Lung (tissue), 12 donors: ENCODE data around the gene HOTAIR. TPM values are rescaled to one million over a fixed set of nuclear protein-coding genes. Genes with fewer than 3 reads are reported as not detected.

Source experiments
- ATAC-seq: fragments of 200-7000 bp; cut with Tn5 transposase; one replicate; pipeline ENCODE4 v1.9.1; 2020; ENCODE audit warnings: moderate number of reproducible peaks; ENCODE audit not compliant: insufficient read depth, low FRiP score
- DNase-seq, 3 donors: peaks; one replicate each; pipeline ENCODE4 v3.0.0-alpha.2; 2013 to 2017
- H3K27ac ChIP-seq, 2 donors: one replicate each; pipeline ENCODE4 v1.5.1; 2013; ENCODE audit warnings: mild to moderate bottlenecking in 2 of 2, moderate library complexity in 2 of 2, control low read depth in 1 of 2, inconsistent platforms in 1 of 2, low read depth in 1 of 2, low read length in 1 of 2
- H3K27me3 ChIP-seq, 3 donors: one replicate each; pipeline ENCODE4 v1.5.1; 2013; ENCODE audit warnings: low read length in 2 of 3; ENCODE audit not compliant: control insufficient read depth in 3 of 3, insufficient read depth in 3 of 3
- H3K36me3 ChIP-seq, 4 donors: one replicate each; pipeline ENCODE4 v1.5.1; 2013; ENCODE audit warnings: low read length in 4 of 4, mild to moderate bottlenecking in 1 of 4, moderate library complexity in 1 of 4; ENCODE audit not compliant: control insufficient read depth in 4 of 4, insufficient read depth in 4 of 4
- H3K4me1 ChIP-seq, 5 donors: one replicate each; pipeline ENCODE4 v1.5.1; 2013; ENCODE audit warnings: low read length in 5 of 5, mild to moderate bottlenecking in 2 of 5, moderate library complexity in 1 of 5; ENCODE audit not compliant: control insufficient read depth in 5 of 5, insufficient read depth in 5 of 5
- H3K4me3 ChIP-seq: one replicate; pipeline ENCODE4 v1.5.1; 2013; ENCODE audit warnings: mild to moderate bottlenecking, control low read depth, moderate library complexity
- H3K9ac ChIP-seq, 2 donors: one replicate each; pipeline ENCODE4 v1.5.1; 2013; ENCODE audit warnings: low read length in 2 of 2, control low read depth in 1 of 2; ENCODE audit not compliant: insufficient read depth in 1 of 2
- H3K9me3 ChIP-seq, 4 donors: one replicate each; pipeline ENCODE4 v1.5.1; 2013; ENCODE audit warnings: low read length in 3 of 4, mild to moderate bottlenecking in 1 of 4, moderate library complexity in 1 of 4; ENCODE audit not compliant: control insufficient read depth in 4 of 4, insufficient read depth in 3 of 4
- WGBS, 2 donors: extraction: QIAGEN DNeasy Blood & Tissue Kit; methylation state at CpG; one replicate each; pipeline ENCODE4 v1.1.7; 2013; 5-methylcytosine and 5-hydroxymethylcytosine counted together
- polyA plus RNA-seq, 2 donors: library from polyadenylated mRNA; stranded (reverse); fragments of 200-250 nt; gene quantifications; one replicate each; pipeline ENCODE4 v1.2.1, GENCODE V29; 2013
- total RNA-seq, 2 donors: library from RNA; depleted of rRNA in 1 of 2; stranded (reverse); fragments of >200 nt in 1 of 2; gene quantifications; one replicate each; pipeline ENCODE4 v1.2.1, GENCODE V29; 2014 to 2021
- TF ChIP-seq, protein P1 (sequence below): IDR thresholded peaks from 2 replicates; pipeline ENCODE4 v1.5.1; 2012; ENCODE audit warnings: mild to moderate bottlenecking; ENCODE audit errors: control extremely low read depth, extremely low read depth
- donor health status: control.
- donor health status: control.
- donor health status: Bipolar disorder and iron deficiency.
- donor health status: healthy.
- donor health status: DM: yes; HTN: yes; CAD: no.

The HOTAIR gene
- total and polyA plus RNA-seq, 4 donors: 0.15 TPM; not detected in 3

DNA sequence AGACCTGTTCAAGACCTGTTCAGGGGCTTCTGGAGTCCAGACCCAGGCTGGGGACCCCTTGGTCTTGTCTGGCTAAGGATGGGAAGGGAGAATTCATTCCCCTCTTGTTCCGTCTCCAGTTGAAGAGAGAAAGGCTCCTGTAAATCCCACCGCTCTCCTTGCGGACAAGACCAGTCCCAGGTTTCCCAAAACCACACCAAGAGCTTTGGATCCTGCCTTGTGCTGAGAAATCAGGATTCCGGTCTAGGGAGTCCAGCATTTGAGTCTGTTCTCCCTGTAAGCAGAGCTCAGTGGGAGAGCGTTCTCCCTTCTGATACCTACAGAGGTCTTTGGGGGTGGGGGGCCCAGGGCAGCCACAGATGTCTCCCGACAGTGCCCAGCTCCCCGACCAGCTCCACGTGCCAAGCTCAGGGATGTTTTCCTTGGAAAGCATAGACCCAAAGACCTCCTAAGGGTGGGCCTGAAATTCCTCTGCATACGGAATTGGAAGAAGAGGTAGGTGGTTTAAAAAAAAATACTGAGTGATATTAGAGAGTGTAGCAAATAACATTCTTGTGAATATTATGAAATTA, 34.2 kb downstream of the HOTAIR start:
- peaks cover 20 to 95% (median 90%) of the 10 kb centered on the region in 3 donors for H3K27me3 ChIP-seq
- no peak overlapping the region for H3K9ac ChIP-seq
- H3K9me3 ChIP-seq: peaks cover 0 to 7% (median 0%) of the 10 kb centered on the region in 4 donors
- 9 to 10% methylated on average over 9 of the region's 9 CpGs for WGBS, 2 donors
- no peak overlapping the region for H3K27ac ChIP-seq
- peaks cover 0 to 3% (median 0%) of the 10 kb centered on the region in 5 donors for H3K4me1 ChIP-seq
- no peak overlapping the region for H3K4me3 ChIP-seq
- ATAC-seq: no peak
- TF ChIP-seq, protein P1, sequence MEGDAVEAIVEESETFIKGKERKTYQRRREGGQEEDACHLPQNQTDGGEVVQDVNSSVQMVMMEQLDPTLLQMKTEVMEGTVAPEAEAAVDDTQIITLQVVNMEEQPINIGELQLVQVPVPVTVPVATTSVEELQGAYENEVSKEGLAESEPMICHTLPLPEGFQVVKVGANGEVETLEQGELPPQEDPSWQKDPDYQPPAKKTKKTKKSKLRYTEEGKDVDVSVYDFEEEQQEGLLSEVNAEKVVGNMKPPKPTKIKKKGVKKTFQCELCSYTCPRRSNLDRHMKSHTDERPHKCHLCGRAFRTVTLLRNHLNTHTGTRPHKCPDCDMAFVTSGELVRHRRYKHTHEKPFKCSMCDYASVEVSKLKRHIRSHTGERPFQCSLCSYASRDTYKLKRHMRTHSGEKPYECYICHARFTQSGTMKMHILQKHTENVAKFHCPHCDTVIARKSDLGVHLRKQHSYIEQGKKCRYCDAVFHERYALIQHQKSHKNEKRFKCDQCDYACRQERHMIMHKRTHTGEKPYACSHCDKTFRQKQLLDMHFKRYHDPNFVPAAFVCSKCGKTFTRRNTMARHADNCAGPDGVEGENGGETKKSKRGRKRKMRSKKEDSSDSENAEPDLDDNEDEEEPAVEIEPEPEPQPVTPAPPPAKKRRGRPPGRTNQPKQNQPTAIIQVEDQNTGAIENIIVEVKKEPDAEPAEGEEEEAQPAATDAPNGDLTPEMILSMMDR: no peak
- peak in 1 of 3 donors; percentile 10 for DNase-seq
- H3K36me3 ChIP-seq: no peaks in the 10 kb centered on the region

DNA sequence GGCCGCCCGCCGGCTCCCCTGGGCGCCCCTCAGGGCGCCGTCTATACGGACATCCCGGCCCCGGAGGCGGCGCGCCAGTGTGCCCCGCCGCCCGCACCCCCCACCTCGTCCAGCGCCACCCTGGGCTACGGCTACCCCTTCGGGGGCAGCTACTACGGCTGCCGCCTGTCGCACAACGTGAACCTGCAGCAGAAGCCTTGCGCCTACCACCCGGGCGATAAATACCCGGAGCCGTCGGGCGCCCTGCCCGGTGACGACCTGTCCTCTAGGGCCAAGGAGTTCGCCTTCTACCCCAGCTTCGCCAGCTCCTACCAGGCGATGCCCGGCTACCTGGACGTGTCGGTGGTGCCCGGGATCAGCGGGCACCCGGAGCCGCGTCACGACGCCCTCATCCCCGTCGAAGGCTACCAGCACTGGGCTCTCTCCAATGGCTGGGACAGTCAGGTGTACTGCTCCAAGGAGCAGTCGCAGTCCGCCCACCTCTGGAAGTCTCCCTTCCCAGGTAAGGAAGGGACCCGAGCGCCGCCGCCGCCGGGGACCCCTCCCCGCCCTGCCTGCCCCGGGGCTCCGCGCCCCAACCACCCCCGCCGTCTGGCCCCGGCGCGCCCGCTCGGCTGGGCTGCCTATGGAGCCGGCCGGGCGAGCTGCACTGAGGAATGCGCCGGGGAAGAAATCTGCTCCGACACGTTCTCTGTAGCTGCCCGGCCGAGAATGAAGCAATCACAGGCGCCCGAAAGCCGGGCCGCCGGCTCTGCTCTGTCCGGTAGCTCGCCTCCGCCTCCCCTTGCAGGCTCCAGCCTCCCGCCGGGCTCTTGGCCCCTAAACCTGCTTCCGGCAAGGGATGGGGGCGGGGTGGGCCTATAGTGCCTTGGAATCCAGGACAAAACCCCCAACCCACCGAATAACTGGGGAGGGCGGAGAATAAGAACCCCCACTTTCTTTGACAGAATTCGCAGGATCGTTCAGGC, 35.3 kb downstream of the HOTAIR start:
- Histone ChIP-seq H3K4me1 (peaks cover 0 to 3% (median 2%) of the 10 kb centered on the region in 5 donors), H3K27ac (no peak overlapping the region), H3K36me3 (no peaks in the 10 kb centered on the region), H3K27me3 (peaks cover 15 to 95% (median 90%) of the 10 kb centered on the region in 3 donors), H3K9me3 (peaks cover 0 to 7% (median 0%) of the 10 kb centered on the region in 4 donors), H3K9ac (no peak overlapping the region), H3K4me3 (no peak overlapping the region)
- peak; percentile 65 to 72 (median 71) for DNase-seq
- WGBS, 2 donors: 5 to 6% methylated on average over 87 to 91 of the region's 91 CpGs
- TF ChIP-seq, protein P1: no peak
- no peak for ATAC-seq

- DNase-seq (peak; percentile 85 to 87 (median 85)), ATAC-seq (no peak)
- Histone ChIP-seq H3K4me3 (no peak within 1 kb of the TSS), H3K27me3 (peaks cover 12 to 95% (median 89%) of the 10 kb centered on the region in 3 donors), H3K4me1 (peaks cover 0 to 3% (median 2%) of the 10 kb centered on the region in 5 donors), H3K27ac (no peak within 1 kb of the TSS), H3K9me3 (peaks cover 0 to 11% (median 0%) of the 10 kb centered on the region in 4 donors), H3K36me3 (no peaks in the 10 kb centered on the region), H3K9ac (no peak within 1 kb of the TSS)
- WGBS, 2 donors: 5 to 6% methylated on average over 56 of the region's 56 CpGs
- TF ChIP-seq, protein P1: no peak
Observed at GRCh38 chr12:53938326-53939140, 36.2 kb downstream of the HOTAIR start, which contains the start of gene HOXC13. HOXC13 (plus strand) TSS chr12:53938831; CDS start chr12:53938907, 76 bp downstream.
